ENCODE measurements around the gene P2RY10. TPM values are rescaled to one million over a fixed set of nuclear protein-coding genes. Genes with fewer than 3 reads are reported as not detected.
"Not testable (repeated sequence)": the region's sequence is repeated elsewhere in the genome, so short reads cannot be mapped to it uniquely, and the experiment has no call there.

The P2RY10 gene
- total RNA-seq, 1 experiment from 2014 or later = 1.3 TPM

GRCh38 chrX:78989349-78989748, 44.2 kb downstream of the P2RY10 start:
- H3K9me3 ChIP-seq (ENCODE audit: low read length) = peaks cover 19% of the 10 kb centered on the region
- H3K27ac ChIP-seq (ENCODE audit: low read length) = no peak overlapping the region
- H3K79me2 ChIP-seq (ENCODE audit: low read length) = no peaks in the 10 kb centered on the region
- H3K4me1 ChIP-seq (ENCODE audit: low read length) = no peaks in the 10 kb centered on the region
- no peak overlapping the region for H3K4me2 ChIP-seq (ENCODE audit: low read depth, low read length, poor library complexity, severe bottlenecking)
- H3K27me3 ChIP-seq (ENCODE audit: low read length) = no peaks in the 10 kb centered on the region
- no peaks in the 10 kb centered on the region for H3K36me3 ChIP-seq (ENCODE audit: insufficient read depth, low read length)
- H3K4me3 ChIP-seq (ENCODE audit: low read length) = no peak overlapping the region
- H2AFZ ChIP-seq (ENCODE audit: low read length) = no peak overlapping the region
- DNase-seq = no peak
- H3K9ac ChIP-seq (ENCODE audit: low read length) = no peak overlapping the region
- no peaks in the 10 kb centered on the region for H4K20me1 ChIP-seq (ENCODE audit: insufficient read depth, low read depth, low read length)
- no peaks in the 10 kb centered on the region for H3K9me2 ChIP-seq (replicated peaks; ENCODE audit: insufficient read depth, low read length)

GRCh38 chrX:78997870-78998558, 52.8 kb downstream of the P2RY10 start:
- Histone ChIP-seq H3K36me3 (ENCODE audit: insufficient read depth, low read length) (no peaks in the 10 kb centered on the region), H3K4me1 (ENCODE audit: low read length) (no peaks in the 10 kb centered on the region), H4K20me1 (ENCODE audit: insufficient read depth, low read depth, low read length) (no peaks in the 10 kb centered on the region), H2AFZ (ENCODE audit: low read length) (no peak overlapping the region), H3K4me3 (ENCODE audit: low read length) (no peak overlapping the region), H3K9me3 (ENCODE audit: low read length) (peaks cover 9% of the 10 kb centered on the region), H3K27ac (ENCODE audit: low read length) (no peak overlapping the region), H3K9ac (ENCODE audit: low read length) (no peak overlapping the region), H3K27me3 (ENCODE audit: low read length) (no peaks in the 10 kb centered on the region), H3K79me2 (ENCODE audit: low read length) (no peaks in the 10 kb centered on the region), H3K9me2 (replicated peaks; ENCODE audit: insufficient read depth, low read length) (no peaks in the 10 kb centered on the region), H3K4me2 (ENCODE audit: low read depth, low read length, poor library complexity, severe bottlenecking) (no peak overlapping the region)
- DNase-seq = no peak

- H3K9me2 ChIP-seq (replicated peaks; ENCODE audit: insufficient read depth, low read length); H3K9me3 ChIP-seq (ENCODE audit: low read length); H3K27me3 ChIP-seq (ENCODE audit: low read length); H3K27ac ChIP-seq (ENCODE audit: low read length); H2AFZ ChIP-seq (ENCODE audit: low read length); H4K20me1 ChIP-seq (ENCODE audit: insufficient read depth, low read depth, low read length); DNase-seq; H3K4me1 ChIP-seq (ENCODE audit: low read length); H3K9ac ChIP-seq (ENCODE audit: low read length); H3K4me3 ChIP-seq (ENCODE audit: low read length); H3K36me3 ChIP-seq (ENCODE audit: insufficient read depth, low read length); H3K79me2 ChIP-seq (ENCODE audit: low read length); H3K4me2 ChIP-seq (ENCODE audit: low read depth, low read length, poor library complexity, severe bottlenecking): not testable (repeated sequence)
These were observed 62.3 kb downstream of the P2RY10 start for GRCh38 chrX:79007540-79007939.

Other genes starting within 250 kb of the P2RY10 start
- not detected in 2 replicates for gene LPAR4, start 197.7 kb upstream of the P2RY10 start, total RNA-seq (2014; rRNA removed; shearing (Covaris generic); ENCODE audit: low replicate concordance)
- gene GPR174, start 199.3 kb downstream of the P2RY10 start, total RNA-seq (2014; rRNA removed; shearing (Covaris generic); ENCODE audit: low replicate concordance) = 0.04 and 0.75 TPM in 2 replicates

All from Karpas-422 (cell line).